NCI-H2227 treated with DMSO at 0.1 percent for 48 hours (cell line): ENCODE results near the gene GIPR.
"Not testable (repeated sequence)": the region's sequence is repeated elsewhere in the genome, so short reads cannot be mapped to it uniquely, and the experiment has no call there.

ENCODE experiments used
- DNase-seq: peaks from one replicate; lab custom pipeline; 2025; lab: John Stamatoyannopoulos, UW

GIPR gene

DNA sequence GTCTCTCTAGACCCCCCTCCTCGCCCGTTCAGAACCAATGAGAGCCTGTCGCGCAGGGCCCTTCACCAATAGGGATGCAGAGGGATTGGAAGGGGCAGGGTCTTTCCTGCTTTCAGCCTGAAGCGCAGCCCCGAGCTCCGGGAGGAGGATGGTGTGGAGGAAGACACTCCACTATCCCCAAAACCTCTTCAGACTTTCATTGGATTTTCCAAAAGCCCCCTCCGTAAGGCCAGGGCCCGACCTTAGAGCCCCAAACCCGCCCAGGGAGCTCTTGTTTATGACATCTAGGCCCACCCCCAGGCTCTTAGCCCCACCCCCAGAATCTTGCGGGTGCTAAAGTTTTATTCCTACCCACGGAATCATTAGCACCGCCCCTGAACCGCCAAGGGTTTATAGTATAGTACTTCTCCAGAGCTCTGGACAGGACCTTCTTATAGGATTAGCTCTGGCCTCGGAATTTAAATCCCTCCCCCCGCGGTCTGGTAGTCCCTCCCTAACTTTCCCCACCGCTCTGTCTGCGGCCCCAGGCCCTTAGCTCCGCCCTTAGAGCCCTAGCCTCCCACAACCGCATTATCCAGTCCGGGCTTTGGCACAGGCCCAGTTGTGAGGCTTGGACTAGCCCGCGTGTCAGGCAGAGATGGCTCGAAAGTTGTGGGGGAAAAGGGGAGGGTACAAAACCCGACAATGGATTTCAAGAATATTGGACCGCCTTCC is 22.2 kb upstream of the GIPR start:
- DNase-seq, result peak; percentile 91

DNA sequence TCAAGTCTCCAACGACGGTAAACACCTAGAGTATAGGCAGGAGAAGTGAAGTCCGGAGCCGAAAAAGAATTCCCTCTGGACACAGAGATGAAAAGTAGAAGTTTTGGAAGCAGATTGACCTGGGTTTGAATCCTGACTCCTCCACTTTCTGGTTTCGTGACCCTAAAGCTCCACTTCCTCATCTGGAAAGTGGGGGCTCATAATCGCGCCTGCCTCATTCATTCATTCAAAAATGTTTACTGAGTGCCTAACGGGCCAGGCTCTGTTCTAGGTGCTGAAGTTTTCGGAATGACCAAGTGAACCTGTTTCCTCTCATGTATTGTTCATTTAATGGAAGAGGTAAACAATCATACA is 21.7 kb upstream of the GIPR start:
- DNase-seq, result no peak

DNA sequence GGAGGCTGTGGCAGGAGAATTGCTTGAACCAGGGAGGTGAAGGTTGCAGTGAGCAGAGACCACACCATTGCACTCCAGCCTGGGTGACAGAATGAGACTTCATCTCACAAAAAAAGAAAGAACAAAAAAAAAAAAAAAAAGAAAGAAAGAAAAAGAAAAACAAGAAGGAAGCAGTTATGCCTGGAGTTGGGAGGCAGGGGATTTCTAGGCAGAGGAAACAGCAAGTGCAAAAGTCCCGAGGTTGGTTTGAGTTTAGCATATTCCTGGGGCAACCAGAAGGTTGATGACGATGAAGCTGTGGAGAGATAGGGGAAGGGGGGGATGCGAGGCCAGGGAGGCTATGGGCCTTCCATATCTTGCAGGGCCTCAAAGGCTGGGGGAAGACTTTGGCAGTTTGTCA is 17.3 kb upstream of the GIPR start:
- DNase-seq, result no peak

DNA sequence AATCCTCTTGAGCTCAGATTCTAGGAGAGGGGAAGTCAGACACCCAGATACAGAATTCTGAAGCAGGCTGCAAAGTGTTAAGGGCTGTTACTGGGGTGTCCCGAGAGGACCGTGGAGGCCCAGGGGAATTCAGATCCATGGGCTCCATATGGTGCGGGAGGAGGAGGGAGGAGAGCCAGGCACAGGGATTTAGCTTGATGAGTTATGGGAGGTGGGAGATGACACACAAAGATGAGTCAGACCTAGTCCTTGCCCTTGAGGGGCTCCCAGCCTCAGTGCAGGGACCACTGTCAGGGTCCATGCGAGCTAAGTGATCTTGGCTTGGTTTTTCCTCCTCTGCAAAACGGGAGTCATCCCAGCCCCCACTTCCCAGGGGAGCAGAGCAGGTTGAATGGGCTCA is 14.4 kb upstream of the GIPR start:
- DNase-seq, result no peak

DNA sequence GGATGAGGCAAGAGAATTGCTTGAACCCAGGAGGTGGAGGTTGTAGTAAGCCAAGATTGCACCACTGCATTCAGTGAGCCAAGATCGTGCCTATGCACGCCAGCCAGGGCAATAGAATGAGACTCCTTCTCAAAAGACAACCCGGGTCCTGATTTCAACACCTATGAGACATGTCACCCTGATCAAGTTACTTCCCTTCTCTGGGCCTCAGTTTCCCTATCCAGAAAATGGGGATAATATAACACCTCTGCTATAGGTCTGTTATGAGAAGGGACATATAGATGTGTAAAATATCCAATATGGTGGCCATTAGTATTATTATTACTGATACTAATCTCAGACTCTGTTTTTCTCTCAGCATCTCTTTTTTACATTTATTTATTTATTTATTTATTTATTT is 12.9 kb upstream of the GIPR start:
- no peak for DNase-seq

DNA sequence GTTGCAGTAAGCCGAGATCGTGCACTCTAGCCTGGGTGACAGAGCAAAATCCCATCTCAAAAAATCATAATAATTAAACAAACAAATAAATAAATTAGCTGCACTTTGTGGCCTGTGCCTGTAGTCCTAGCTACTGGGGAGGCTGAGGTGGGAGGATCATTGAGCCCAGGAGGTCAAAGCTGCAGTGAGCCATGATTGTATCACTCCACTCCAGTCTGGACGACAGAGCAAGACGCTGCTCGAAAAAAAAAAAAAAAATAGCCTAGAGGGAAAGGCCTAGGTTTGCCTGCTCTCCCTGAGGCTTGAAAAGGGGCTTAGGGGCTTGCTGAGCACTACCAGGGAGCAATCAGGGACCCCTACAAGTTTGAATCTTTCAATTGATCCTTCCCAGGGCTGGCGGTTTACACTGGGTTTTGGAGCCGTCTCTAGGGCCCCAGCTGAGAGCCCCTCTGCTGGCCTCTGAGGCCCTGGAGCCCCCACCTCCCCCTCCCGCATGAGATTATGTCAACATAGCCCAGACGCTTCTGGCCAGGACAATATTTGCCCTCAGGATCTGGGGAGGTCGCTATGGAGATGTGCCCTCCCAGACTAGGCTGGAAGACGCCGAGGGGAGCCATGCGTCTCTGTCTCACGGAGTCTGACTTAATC is 10.4 kb upstream of the GIPR start:
- DNase-seq, result no peak

DNA sequence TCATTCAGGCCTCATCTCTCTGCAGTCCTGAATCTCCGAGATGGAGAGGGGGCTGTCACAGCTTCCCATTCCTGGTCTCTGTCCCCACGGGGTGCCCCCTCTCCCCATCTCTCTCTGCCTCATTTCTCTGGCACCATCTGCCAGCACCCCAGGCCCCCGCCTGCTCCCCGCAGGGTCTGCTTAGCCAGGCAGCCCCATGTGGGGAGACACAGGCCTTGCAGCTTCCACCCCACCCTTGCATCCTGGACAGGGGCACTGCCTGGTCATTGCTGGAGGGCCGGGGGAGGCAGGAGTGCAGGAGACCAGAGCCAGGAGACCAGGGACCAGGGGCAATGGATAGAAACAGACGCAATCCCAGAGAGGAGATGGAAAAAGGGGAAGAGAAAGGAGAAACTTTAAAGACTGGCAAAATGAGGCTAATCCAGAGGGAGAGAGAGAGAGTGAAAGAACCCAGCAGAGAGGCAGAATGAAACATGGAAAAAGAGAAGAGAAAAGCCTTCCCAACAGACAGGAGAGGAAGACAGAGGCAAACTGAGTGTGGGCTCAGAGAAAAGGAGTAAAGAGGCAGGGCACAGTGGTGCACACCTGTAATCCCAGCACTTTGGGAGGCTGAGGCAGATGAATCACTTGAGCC is 8.8 kb upstream of the GIPR start:
- DNase-seq, result no peak

DNA sequence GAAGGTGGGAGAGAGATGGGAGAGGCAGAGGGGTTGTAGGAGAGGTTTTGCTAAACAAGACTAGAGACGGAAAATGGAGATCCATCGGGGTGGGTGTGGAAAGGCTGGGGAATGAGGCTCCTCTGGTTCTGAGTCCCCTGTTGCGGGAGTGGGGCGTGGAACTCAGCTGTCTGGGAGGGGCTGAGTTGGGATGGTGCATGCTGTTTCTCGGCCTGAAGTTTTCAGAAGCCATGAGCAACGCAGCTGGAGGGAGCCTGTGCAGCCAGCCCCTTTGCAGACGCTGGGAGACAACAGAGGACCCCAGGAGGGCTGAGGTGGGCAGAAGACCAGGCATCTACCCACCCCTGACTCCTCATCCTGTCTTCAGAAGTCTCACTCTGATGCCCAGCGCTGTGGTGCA is 7.4 kb upstream of the GIPR start:
- DNase-seq, result no peak

DNA sequence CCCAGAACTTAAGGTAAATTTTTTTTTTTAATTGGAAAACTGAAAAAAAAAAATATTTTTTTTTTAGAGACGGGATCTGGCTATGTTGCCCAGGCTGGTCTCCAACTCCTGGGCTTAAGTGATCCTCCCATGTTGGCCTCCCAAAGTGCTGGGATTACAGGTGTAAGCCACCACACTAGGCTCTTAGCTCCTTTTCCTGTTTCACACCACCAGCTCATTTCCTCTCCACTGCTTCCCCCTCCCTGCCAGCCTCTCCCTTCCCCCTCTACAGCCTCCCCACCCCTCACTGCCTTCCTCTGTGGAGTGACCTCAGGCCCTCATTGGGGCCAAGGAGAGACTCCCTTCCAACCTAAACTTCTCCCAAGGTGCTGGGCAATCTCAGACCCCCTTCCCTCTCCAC is 4.2 kb upstream of the GIPR start:
- DNase-seq, result no peak

DNA sequence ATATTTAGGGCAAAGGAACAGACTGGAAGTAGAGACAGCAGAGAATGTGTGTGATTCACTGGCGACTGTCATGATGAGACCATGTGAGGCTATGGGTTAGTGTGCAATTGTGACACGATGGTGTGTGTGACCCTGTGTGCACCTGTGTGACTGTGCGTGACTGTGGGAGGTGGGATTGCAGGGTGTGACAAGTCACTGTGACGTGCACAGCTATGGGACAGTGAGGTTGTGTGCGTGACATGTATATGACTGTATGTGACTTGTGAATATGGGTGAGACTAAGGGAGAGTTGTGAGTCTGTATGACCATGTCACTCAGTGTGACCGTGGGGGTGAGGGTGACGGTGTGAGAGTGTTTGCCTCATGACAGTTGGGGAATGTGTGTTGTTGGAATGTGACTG is 3.4 kb upstream of the GIPR start:
- no peak for DNase-seq

DNA sequence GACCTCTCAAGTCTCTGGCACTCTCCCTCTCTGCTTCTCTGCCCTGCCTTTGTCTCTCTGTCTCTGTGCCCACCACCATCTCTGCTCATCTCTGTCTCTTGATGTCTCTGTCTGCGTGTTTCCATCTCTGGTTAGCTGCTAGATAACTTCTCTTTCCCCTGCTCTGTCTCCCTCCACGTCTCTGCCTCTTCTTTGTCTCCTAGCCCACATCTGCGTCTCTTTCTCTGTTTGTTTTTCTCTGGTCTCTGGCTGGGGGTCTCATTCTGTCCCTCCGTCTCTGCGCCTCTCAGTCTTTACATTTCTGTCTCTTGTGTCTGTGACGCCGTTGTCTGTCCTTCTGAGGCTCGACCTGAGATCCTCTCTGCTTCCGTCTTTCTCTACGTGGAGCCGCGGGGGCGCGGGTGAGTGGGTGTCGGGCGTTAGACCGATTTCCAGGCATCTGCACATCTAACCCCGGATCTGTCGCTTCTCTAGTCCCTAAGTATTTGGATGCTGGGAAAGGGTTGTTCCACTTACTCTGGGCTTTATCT is 386 bp downstream of the GIPR start:
- no peak for DNase-seq

DNA sequence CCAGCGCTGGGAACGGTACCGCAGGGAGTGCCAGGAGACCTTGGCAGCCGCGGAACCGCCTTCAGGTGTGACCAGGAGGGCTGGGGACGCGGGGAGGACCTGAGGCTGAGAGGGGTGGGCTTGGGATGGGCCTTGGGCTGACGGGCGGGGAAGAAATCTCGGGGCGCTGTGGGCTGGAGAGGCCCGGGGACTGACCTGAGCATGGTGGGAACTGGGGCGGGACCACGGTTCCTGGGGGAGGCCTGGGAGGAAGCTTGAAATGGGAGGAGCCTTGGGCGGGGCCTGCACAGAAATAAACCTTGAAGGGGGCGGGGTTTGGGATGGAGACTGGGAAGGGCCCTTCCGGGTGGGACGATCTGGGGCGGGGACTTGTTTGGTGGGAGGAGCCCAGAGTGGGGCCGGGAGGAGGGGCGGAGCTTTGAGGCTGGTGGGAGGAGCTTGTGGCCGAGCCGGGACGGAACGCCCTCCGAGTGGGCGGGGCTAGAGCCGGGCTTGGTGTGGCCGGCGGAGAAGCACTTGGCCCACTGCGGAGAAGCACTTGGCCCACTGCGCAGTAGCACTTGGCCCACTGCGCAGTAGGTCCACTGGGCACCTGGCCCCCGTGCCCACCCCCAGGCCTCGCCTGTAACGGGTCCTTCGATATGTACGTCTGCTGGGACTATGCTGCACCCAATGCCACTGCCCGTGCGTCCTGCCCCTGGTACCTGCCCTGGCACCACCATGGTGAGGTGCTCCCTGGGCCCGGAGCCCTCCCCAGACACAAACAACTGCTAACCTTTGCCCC is 2.8 kb downstream of the GIPR start:
- DNase-seq, result peak; percentile 30

DNA sequence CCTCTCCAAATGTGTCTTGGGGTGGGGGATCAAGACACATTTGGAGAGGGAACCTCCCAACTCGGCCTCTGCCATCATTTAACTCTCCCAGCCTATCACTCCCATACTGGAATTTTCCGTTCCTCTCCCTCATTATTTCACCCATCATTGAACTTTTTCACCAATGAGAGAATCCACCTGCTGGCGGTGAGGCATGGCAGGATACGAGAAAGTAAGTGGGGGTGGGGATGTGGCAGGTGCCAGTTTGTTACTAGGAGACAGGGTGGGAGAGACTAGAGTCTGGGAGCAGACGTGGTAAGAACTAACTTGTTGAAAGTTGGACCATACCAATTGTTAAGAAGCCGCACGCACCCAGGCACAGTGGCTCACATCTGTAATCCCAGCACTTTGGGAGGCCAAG is 6.9 kb downstream of the GIPR start:
- no peak for DNase-seq

DNA sequence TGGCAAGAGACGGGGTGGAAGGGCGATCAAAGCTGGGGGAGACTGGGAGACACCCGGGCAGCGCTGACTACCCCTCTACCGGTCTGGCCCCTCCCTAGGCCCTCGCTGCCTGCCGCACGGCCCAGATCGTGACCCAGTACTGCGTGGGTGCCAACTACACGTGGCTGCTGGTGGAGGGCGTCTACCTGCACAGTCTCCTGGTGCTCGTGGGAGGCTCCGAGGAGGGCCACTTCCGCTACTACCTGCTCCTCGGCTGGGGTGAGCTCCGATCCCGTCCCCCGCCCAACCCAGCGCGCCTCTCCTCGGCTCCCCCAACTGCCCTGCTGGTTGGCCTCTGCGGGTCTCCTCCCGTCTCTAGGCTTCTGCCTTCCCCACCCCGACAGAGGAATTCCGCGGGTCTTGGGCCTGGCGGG is 8.8 kb downstream of the GIPR start:
- DNase-seq, result no peak

DNA sequence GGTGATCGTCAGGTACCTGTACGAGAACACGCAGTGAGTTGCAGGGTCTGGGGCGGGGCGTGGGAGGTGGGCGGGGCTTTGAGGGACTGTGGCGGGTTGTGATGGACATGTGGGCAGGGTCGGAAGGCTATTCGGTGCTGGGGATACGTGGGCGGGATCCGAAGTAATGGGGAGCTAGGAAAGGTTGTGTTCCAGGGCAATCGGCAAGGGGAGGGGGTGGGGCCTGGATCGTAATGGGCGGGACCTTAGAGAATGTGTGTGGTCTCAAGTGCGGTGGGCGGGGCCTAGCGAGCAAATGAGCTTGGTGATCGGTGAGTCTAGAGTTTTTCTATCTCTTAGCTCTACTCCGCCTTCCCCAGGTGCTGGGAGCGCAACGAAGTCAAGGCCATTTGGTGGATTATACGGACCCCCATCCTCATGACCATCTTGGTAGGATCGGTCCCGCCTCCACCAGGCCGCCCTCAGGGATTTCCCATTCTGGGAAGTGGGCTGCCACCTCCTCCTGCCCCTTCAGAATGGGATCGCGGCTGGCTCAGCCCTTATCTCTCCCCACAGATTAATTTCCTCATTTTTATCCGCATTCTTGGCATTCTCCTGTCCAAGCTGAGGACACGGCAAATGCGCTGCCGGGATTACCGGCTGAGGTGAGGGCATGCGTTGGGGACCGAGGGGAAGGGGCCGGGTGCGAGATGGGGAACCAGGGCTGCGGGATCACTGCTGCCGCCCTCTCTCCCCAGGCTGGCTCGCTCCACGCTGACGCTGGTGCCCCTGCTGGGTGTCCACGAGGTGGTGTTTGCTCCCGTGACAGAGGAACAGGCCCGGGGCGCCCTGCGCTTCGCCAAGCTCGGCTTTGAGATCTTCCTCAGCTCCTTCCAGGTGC is 9.6 kb downstream of the GIPR start:
- peak; percentile 79 for DNase-seq

DNA sequence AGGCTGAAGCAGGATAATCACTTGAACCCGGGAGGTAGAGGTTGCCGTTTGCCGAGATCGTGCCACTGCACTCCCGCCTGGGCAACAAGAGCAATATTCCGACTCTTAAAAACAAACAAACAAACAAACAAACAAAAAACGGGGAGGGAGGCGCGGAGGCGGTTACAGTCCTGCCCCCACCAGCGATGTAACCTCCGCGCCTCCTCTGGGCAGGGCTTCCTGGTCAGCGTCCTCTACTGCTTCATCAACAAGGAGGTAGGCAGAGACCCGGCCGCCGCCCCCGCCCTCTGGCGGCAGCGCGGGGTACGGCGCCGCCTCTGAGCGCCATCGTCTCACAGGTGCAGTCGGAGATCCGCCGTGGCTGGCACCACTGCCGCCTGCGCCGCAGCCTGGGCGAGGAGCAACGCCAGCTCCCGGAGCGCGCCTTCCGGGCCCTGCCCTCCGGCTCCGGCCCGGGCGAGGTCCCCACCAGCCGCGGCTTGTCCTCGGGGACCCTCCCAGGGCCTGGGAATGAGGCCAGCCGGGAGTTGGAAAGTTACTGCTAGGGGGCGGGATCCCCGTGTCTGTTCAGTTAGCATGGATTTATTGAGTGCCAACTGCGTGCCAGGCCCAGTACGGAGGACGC is 13.5 kb downstream of the GIPR start:
- DNase-seq, result peak; percentile 61

DNA sequence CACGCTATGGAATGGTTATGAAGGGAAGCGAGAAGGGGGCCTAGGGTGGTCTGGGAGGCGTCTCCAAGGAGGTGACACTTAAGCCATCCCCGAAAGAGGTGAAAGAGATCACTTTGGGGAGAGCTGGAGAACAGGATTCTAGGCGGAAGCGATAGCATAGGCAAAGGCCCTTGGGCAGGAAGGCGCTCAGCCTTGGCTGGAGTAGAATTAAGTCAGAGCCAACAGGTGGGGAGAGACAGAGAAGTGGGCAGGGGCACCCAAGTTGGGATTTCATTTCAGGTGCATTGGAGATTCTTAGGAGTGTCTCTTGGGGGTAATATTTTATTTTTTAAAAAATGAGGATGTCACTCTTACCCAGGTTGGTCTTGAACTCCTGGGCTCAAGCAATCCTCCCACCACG is 14.1 kb downstream of the GIPR start:
- no peak for DNase-seq

DNA sequence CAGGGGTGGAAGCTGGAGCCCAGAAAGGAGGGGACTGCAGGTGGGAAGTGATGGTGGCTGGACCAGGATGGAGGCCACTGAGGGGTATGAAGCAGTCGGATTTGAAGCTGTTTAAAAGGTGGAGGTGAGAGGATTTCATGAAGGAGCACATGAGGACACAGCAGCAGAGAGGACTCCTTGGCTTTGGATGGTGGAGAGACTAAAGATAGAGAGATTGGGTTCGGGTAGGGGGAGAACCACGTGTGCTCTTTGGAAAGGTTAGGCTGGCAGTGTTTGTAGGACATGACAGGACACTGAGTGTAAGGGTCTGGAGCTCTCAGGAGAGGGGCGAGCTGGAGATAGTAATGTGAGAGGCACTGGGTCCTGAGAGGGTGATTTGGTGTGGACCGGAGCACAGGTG is 14.9 kb downstream of the GIPR start:
- no peak for DNase-seq

DNA sequence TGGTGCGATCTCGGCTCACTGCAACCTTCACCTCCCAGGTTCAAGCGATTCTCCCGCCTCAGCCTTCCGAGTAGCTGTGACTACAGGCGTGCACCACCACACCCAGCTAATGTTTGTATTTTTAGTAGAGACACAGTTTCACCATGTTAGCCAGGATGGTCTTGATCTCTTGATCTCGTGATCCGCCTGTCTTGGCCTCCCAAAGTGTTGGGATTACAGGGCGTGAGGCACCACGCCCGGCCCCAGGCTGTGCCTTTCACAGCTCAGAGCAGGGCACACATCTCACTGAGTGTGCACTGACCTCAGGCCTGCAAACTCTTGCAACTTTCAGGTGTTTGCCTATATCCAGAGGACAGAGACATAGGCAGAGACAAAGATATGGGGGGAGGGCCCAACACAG is 17.0 kb downstream of the GIPR start:
- DNase-seq, result not testable (repeated sequence)

DNA sequence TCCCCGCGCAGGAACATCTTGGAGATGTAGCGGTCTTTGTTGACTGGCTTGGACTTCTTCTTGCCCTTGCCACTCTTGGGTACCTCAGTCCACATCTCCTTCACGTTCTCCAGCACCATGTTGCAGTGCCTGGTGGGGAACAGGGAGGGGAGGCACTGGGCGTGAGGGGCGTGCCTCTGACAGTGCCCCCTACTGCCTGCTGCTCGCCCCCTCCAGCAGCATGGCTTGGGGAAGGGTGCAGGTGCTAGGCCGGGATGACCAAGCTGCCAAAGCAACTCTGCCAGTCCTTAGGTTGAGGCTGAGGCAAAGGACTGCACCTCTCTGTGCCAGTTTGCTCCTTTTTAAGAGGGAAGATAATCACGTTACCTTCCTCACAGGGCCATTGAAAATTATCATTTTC is 19.6 kb downstream of the GIPR start:
- no peak for DNase-seq

DNA sequence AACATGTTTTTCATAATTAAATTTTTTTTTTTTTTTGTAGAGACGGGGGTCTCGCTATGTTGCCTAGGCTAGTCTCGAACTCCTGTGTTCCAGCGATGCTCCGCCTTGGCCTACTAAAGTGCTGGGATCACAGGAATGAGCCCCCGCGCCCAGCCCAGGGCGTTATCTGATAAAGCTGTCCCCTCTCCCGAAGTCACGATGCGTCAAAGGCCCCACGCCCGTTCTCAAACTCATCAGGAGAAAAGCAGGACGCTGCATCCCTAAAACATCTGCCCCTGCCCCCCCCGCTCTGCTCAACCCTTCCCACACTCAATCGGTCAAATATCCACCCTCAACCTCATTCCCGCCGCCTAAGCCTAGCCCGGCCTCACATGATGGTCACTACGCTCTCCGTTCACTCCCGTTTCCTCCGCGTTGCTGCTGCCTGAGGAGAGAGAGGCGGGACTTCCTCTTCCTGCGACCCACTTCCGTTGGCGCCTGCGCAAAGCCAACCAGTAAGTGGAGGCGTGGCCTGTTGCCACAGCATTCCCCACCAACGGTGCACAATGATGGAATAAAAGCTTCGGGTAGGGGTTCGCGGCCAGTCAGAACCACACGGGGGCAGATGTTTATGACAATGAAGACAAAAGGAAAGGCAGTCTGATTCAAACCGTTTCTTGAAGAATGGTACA is 23.6 kb downstream of the GIPR start, which contains the start of gene SNRPD2:
Gene SNRPD2, minus strand, starts transcription at position 438 of the 671 bp plus-strand sequence. Its CDS starts 65 bp downstream, at position 373.
- DNase-seq, result no peak
